Sigmoid colon (tissue), 7 donors: ENCODE data around the gene PRR22. TPM values are rescaled to one million over a fixed set of nuclear protein-coding genes. Genes with fewer than 3 reads are reported as not detected.
A peak's percentile ranks its signal among the peaks of the same experiment; 100 is the strongest.

ENCODE experiments used
- DNase-seq: peaks from one replicate; pipeline ENCODE4 v3.0.0-alpha.2; 2019
- H3K27ac ChIP-seq, 4 donors: fragments of 200-600 bp; sonication (generic); one replicate each; pipeline ENCODE4 v1.5.1; 2016 to 2019; ENCODE audit warnings: mild to moderate bottlenecking in 1 of 4
- H3K27me3 ChIP-seq, 3 donors: fragments of 200-600 bp; sonication (generic); one replicate each; pipeline ENCODE4 v1.5.1; 2019; ENCODE audit warnings: mild to moderate bottlenecking in 1 of 3
- H3K36me3 ChIP-seq, 4 donors: fragments of 200-600 bp; sonication (generic); one replicate each; pipeline ENCODE4 v1.5.1; 2016 to 2019
- H3K4me1 ChIP-seq, 4 donors: fragments of 200-600 bp; sonication (generic); one replicate each; pipeline ENCODE4 v1.5.1; 2017 to 2019
- H3K4me3 ChIP-seq, 4 donors: fragments of 200-600 bp; sonication (generic); one replicate each; pipeline ENCODE4 v1.5.1; 2017 to 2019; ENCODE audit warnings: mild to moderate bottlenecking in 2 of 4, moderate library complexity in 1 of 4
- H3K9me3 ChIP-seq, 4 donors: fragments of 200-600 bp in 3 of 4; sonication (generic) in 3 of 4; one replicate each; pipeline versions ENCODE4 v1.5.1 to v1.6.1; 2013 to 2019
- CTCF ChIP-seq, 4 experiments: fragments of 450-650 bp in 3 of 4; fragments of 200-600 bp in 1 of 4; IDR thresholded peaks; one replicate each; pipeline ENCODE4 v1.5.1; 2016 to 2019; ENCODE audit warnings: antibody characterized with exemption in 4 of 4, mild to moderate bottlenecking in 3 of 4, moderate library complexity in 2 of 4
- EP300 ChIP-seq, 4 donors: sonication (generic); formaldehyde crosslinking; IDR thresholded peaks; one replicate each; pipeline ENCODE4 v1.6.1; 2017; ENCODE audit warnings: antibody characterized with exemption in 4 of 4
- POLR2A ChIP-seq, 2 donors: fragments of 450-650 bp; IDR thresholded peaks; one replicate each; pipeline ENCODE4 v1.6.1; 2016; ENCODE audit warnings: antibody characterized with exemption in 2 of 2, mild to moderate bottlenecking in 2 of 2, moderate library complexity in 2 of 2
- POLR2AphosphoS5 ChIP-seq, 4 donors: sonication (generic); formaldehyde crosslinking; IDR thresholded peaks; one replicate each; pipeline ENCODE4 v1.6.1; 2017; ENCODE audit warnings: antibody characterized with exemption in 4 of 4
- WGBS, 2 donors: extraction: QIAGEN DNeasy Blood & Tissue Kit; methylation state at CpG; one replicate each; pipeline ENCODE4 v1.1.7; 2013; 5-methylcytosine and 5-hydroxymethylcytosine counted together
- intact Hi-C: fragments of 100-400 bp; cut with DNase I; formaldehyde crosslinking; loops from one replicate; pipeline ENCODE4 v1.15.1; 2023
- polyA plus RNA-seq, 3 donors: library from polyadenylated mRNA; stranded (reverse); fragments of 200-250 nt; gene quantifications; one replicate each; pipeline ENCODE4 v1.2.3, GENCODE V29; 2013
- total RNA-seq, 4 donors: library from RNA; depleted of rRNA; stranded (reverse); fragments of >200 nt; gene quantifications; one replicate each; pipeline ENCODE4 v1.1.0, GENCODE V29; 2016
- donor health status: healthy with polysubstance abuse.
- donor health status: Bipolar disorder and iron deficiency.
- donor health status: healthy.

PRR22 gene
- total and polyA plus RNA-seq, 7 donors = 0.60 to 9.2 (median 0.90) TPM; not detected in 3

GRCh38 chr19:5789886-5790558 is 5.5 kb upstream of the PRR22 start:
- H3K27ac ChIP-seq = peak overlapping the region; percentile 98 to 100 (median 99)
- no peaks in the 10 kb centered on the region for H3K27me3 ChIP-seq
- H3K4me1 ChIP-seq = peaks cover 2 to 9% (median 9%) of the 10 kb centered on the region in 4 donors
- no peaks in the 10 kb centered on the region for H3K9me3 ChIP-seq
- DNase-seq = peak; percentile 70
- H3K4me3 ChIP-seq = peak overlapping the region; percentile 88 to 97 (median 92)
- no peak for TF ChIP-seq POLR2AphosphoS5 (IDR thresholded peaks at IDR 0.05)
- TF ChIP-seq POLR2A (IDR thresholded peaks at IDR 0.05) = no peak
- TF ChIP-seq EP300 (IDR thresholded peaks at IDR 0.05) = no peak
- TF ChIP-seq CTCF (IDR thresholded peaks at IDR 0.05) = no peak
- WGBS, 2 donors = 78 to 83% methylated on average over 26 of the region's 26 CpGs
- peaks cover 36 to 51% (median 44%) of the 10 kb centered on the region in 4 donors for H3K36me3 ChIP-seq
- intact Hi-C loops = loop anchor here (5.0 kb wide), 3 partner anchors 68 to 187 kb away; partner anchors contain the start of genes CATSPERD, LONP1, RANBP3 and SAFB

GRCh38 chr19:5789351-5789761 is 4.8 kb upstream of the PRR22 start:
- no peaks in the 10 kb centered on the region for H3K9me3 ChIP-seq
- intact Hi-C loops = no loop called here
- peaks cover 2 to 9% (median 9%) of the 10 kb centered on the region in 4 donors for H3K4me1 ChIP-seq
- H3K27me3 ChIP-seq = no peaks in the 10 kb centered on the region
- 96 to 97% methylated on average over 39 of the region's 39 CpGs for WGBS, 2 donors
- no peak for DNase-seq
- TF ChIP-seq POLR2A (IDR thresholded peaks at IDR 0.05) = no peak
- TF ChIP-seq POLR2AphosphoS5 (IDR thresholded peaks at IDR 0.05) = no peak
- TF ChIP-seq EP300 (IDR thresholded peaks at IDR 0.05) = no peak
- no peak for TF ChIP-seq CTCF (IDR thresholded peaks at IDR 0.05)
- no peak overlapping the region for H3K27ac ChIP-seq
- no peak overlapping the region for H3K4me3 ChIP-seq
- peaks cover 36 to 58% (median 48%) of the 10 kb centered on the region in 4 donors for H3K36me3 ChIP-seq

GRCh38 chr19:5788422-5788821 is 3.9 kb upstream of the PRR22 start:
- H3K4me1 ChIP-seq = peaks cover 2 to 9% (median 9%) of the 10 kb centered on the region in 4 donors
- H3K4me3 ChIP-seq = no peak overlapping the region
- H3K9me3 ChIP-seq = no peaks in the 10 kb centered on the region
- H3K27ac ChIP-seq = no peak overlapping the region
- 89 to 96% methylated on average over 5 of the region's 5 CpGs for WGBS, 2 donors
- no peak for DNase-seq
- intact Hi-C loops = no loop called here
- H3K27me3 ChIP-seq = no peaks in the 10 kb centered on the region
- TF ChIP-seq EP300 (IDR thresholded peaks at IDR 0.05) (no peak), POLR2AphosphoS5 (IDR thresholded peaks at IDR 0.05) (no peak), CTCF (IDR thresholded peaks at IDR 0.05) (no peak), POLR2A (IDR thresholded peaks at IDR 0.05) (no peak)
- H3K36me3 ChIP-seq = peaks cover 36 to 63% (median 49%) of the 10 kb centered on the region in 4 donors

GRCh38 chr19:5787409-5788182 is 3.0 kb upstream of the PRR22 start:
- DNase-seq = peak; percentile 65
- Histone ChIP-seq H3K27me3 (no peaks in the 10 kb centered on the region), H3K9me3 (no peaks in the 10 kb centered on the region), H3K27ac (no peak overlapping the region), H3K4me3 (no peak overlapping the region), H3K4me1 (peaks cover 2 to 9% (median 9%) of the 10 kb centered on the region in 4 donors), H3K36me3 (peaks cover 36 to 63% (median 49%) of the 10 kb centered on the region in 4 donors)
- intact Hi-C loops = no loop called here
- 94% methylated on average over 39 of the region's 39 CpGs for WGBS, 2 donors
- TF ChIP-seq POLR2A (IDR thresholded peaks at IDR 0.05) (no peak), EP300 (IDR thresholded peaks at IDR 0.05) (no peak), POLR2AphosphoS5 (IDR thresholded peaks at IDR 0.05) (no peak), CTCF (IDR thresholded peaks at IDR 0.05) (no peak)
